Fibroblast of pulmonary artery (primary cell): Measurements from ENCODE around the gene FRRS1L.

Experiments
- DNase-seq: peaks from one replicate; pipeline ENCODE4 v3.0.0-alpha.2; 2010; ENCODE audit warnings: low read depth
- H3K4me3 ChIP-seq: replicated peaks from 2 replicates; pipeline ENCODE4 v1.5.1; 2011; ENCODE audit warnings: low read depth, mild to moderate bottlenecking, control low read depth, low read length, moderate library complexity
- TF ChIP-seq, protein P1 (sequence below): IDR thresholded peaks from 2 replicates; pipeline ENCODE4 v1.5.1; 2011; ENCODE audit warnings: mild to moderate bottlenecking, control low read depth, low read length, inconsistent platforms; ENCODE audit errors: missing control alignments

The FRRS1L gene

DNA sequence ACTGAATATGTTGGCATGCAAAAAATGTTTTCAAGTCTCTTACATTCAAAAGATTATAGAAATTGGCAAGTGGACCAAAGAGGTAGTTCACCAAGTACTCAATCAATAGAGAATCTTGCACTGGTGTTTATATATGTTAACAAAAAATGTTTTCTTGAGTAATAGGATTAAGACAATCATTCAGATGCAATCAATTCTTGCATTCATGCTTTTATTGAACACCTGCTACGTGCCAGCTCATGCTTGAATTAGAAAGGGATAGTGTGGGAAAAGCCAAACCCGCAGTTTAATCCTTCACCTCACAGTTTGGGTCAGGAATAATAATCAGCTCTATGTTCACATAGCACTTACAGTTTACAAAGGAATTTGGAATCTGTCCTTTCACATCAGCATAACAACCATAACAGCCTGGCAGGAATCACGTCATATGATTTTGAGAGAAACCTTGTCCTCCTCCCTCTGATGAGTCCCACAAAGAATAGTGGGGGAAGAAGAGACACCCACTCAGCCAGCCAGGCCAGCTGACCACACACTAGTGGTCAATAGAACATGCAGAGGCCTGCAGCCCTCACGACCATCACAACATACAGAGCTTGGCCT is 36.8 kb upstream of the FRRS1L start:
- DNase-seq = no peak
- H3K4me3 ChIP-seq = no peak overlapping the region
- TF ChIP-seq, protein P1, sequence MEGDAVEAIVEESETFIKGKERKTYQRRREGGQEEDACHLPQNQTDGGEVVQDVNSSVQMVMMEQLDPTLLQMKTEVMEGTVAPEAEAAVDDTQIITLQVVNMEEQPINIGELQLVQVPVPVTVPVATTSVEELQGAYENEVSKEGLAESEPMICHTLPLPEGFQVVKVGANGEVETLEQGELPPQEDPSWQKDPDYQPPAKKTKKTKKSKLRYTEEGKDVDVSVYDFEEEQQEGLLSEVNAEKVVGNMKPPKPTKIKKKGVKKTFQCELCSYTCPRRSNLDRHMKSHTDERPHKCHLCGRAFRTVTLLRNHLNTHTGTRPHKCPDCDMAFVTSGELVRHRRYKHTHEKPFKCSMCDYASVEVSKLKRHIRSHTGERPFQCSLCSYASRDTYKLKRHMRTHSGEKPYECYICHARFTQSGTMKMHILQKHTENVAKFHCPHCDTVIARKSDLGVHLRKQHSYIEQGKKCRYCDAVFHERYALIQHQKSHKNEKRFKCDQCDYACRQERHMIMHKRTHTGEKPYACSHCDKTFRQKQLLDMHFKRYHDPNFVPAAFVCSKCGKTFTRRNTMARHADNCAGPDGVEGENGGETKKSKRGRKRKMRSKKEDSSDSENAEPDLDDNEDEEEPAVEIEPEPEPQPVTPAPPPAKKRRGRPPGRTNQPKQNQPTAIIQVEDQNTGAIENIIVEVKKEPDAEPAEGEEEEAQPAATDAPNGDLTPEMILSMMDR = no peak

DNA sequence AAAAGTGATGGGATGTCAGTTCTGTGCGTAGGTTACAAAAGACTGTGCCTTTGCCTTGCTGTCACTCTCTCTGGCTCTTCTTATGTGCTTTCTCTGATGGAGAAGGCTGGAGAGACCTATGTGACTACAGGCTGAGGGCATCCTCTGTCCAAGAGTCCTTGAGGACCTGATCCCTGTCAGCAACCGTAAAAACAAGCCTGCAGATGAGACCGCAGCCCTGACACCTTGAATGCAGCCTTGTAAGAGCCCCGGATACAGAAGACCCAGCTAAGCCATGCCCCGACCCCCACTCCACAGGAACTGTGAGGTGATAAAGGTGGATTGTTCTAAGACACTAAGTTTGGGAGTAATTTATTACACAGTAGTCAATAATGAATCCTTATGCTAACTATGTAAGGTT is 32.6 kb upstream of the FRRS1L start:
- H3K4me3 ChIP-seq = no peak overlapping the region
- TF ChIP-seq, protein P1 = no peak
- no peak for DNase-seq

DNA sequence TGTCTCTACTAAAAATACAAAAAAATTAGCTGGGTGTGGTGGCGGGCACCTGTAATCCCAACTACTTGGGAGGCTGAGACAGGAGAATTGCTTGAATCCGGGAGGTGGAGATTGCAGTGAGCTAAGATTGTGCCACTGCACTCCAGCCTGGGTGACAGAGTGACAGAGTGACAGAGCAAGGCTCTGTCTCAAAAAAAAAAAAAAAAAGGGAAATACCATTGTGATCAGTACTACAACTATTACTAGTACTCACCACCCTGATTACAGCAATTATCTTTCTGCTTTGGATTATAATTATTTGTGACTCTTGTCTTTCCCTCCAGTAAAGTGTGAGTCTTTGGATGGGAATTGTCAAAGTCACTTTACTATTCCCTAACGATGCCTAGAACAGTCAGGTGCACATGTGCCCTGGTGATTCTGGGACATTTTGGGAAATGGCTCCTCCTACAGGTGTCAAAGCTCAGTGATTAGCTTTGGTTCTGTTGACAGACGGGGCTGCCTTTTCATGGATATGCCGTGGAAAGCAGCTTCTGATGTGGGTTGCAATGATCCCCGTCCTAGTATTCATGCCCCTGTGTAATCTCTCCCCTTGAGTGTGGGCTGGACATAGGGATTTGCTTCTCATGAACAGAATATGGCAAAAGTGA is 31.8 kb upstream of the FRRS1L start:
- TF ChIP-seq, protein P1 = no peak
- no peak overlapping the region for H3K4me3 ChIP-seq
- DNase-seq = no peak

DNA sequence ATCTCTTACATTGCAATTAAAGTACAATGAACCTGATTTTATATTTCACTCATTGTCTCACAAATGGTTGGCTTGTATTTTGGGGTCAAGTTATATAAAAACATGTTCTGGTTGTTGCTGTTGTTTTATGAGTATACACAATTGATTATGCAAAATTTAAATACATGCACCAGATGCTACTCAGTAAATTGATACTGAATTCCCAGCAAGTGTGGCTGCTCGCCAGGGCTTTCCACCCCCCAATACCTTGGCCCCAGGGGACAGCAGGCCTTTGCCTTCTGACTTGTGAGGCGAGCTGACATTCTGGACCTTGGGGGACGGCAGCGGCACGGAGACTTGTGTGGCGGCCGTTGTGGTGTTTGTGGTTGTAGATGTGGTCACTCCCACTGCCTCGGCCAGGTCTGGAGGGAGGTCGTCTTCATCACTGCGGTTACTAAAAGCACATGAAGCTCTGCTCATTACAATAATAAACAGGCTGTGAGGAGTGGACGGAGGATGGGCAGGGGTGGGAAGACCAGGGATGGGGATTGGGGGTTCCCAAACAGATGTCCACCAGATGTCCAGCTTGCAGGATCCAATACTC is 27.0 kb upstream of the FRRS1L start:
- TF ChIP-seq, protein P1 = no peak
- DNase-seq = no peak
- H3K4me3 ChIP-seq = no peak overlapping the region

DNA sequence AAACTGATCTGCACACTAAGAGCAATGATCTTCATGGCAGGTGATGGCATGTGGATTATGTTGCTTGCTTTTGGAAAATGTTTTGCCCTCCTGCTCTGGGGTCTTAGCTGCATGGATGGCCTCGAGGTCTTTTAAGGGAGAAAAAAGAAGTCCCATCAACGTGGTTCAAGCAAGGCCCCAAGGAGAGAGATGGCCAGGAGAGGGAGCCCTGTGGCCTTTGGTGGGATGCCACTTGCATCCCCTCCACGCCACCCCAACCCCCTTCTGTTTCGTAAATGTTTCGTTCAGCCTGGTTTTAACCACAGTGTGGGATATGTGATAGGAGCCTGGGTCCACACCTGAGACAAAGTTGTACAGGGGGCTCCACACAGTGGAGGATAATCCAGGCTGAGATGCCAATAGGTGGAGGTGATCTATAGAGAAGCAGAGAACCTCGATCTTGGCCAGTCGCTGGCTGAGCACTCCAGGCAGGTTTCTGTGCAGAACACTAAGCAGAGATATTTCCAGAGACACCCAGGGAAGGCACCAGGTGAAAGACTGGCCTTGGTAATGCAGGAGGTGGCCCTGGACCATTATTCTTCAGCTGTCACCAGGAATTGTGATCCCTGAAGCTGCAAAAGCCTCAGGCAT is 25.8 kb upstream of the FRRS1L start:
- no peak overlapping the region for H3K4me3 ChIP-seq
- DNase-seq = peak; percentile 16
- TF ChIP-seq, protein P1 = peak; percentile 39

DNA sequence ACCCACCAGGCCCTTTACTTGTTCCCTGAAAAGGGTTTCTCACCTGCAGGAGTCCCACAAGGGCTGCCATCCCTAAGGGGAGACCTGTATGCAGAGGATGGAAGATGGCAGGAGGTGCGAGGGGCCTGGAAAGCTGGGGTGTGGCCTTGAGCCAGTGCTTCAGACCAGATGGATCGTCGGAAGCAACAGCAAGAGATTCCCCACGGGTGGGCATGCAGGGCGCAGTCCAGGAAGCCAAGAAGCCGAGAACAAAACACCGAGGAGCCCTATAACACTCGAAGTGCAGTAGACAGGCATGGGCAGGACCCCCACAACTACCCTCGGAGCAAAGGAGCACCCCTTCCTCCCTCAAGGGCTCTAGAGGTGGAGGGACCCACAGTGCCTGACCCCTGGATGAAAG is 24.7 kb upstream of the FRRS1L start:
- no peak for DNase-seq
- TF ChIP-seq, protein P1 = no peak
- H3K4me3 ChIP-seq = no peak overlapping the region
